Esophagus muscularis mucosa (tissue), 4 donors: ENCODE results near the gene TTC39B.

Experiments used
- CTCF ChIP-seq, 3 experiments: fragments of 200-600 bp in 2 of 3; fragments of 450-650 bp in 1 of 3; sonication (generic) in 2 of 3; IDR thresholded peaks; one replicate each; pipeline ENCODE4 v1.5.1; 2017 to 2019; ENCODE audit warnings: antibody characterized with exemption in 3 of 3, mild to moderate bottlenecking in 2 of 3, moderate library complexity in 1 of 3
- EP300 ChIP-seq: sonication (generic); formaldehyde crosslinking; IDR thresholded peaks from one replicate; pipeline ENCODE4 v1.6.1; 2017; ENCODE audit warnings: antibody characterized with exemption
- POLR2A ChIP-seq: fragments of 450-650 bp; IDR thresholded peaks from one replicate; pipeline ENCODE4 v1.6.1; 2017; ENCODE audit warnings: antibody characterized with exemption, moderate library complexity, mild to moderate bottlenecking, low read depth
- POLR2AphosphoS5 ChIP-seq, 2 donors: sonication (generic); formaldehyde crosslinking; IDR thresholded peaks; one replicate each; pipeline ENCODE4 v1.6.1; 2017; ENCODE audit warnings: antibody characterized with exemption in 2 of 2

DNA sequence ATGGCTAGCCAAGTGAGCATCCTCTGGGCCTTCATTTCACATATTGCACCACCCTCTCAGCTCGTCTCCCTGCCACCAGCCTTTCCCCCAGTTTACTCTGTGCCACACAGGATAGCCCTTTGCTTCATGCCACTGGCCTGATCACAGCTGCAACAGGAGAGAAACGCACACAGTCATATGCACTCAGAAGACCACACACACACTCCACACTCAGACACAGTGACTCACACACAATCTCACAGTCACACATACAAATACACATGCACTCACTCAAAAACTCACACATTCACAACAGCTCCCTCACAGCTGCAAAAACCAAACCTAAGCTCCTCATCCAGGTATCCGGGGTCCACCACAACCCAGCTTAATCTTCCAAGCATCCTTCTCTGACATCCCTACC is 38.7 kb downstream of the TTC39B start:
- no peak for TF ChIP-seq POLR2A
- TF ChIP-seq POLR2AphosphoS5 (IDR thresholded peaks at IDR 0.05), result no peak
- no peak for TF ChIP-seq CTCF (IDR thresholded peaks at IDR 0.05)
- no peak for TF ChIP-seq EP300
